NT2/D1 (cell line): ENCODE results near the gene FPGS.

Experiments
- DNase-seq: peaks from one replicate; pipeline ENCODE4 v3.0.0-alpha.2; 2011; ENCODE audit warnings: low read depth, low spot score
- H3K27me3 ChIP-seq: 2 replicates; pipeline ENCODE4 v1.6.0; 2011; ENCODE audit warnings: mild to moderate bottlenecking; ENCODE audit not compliant: insufficient read length, insufficient read depth
- H3K36me3 ChIP-seq: 2 replicates; pipeline ENCODE4 v1.6.1; 2011; ENCODE audit warnings: mild to moderate bottlenecking, low read length, mixed read lengths; ENCODE audit not compliant: insufficient read depth, insufficient read length
- H3K4me1 ChIP-seq: 2 replicates; pipeline ENCODE4 v1.5.1; 2011; ENCODE audit not compliant: insufficient read depth, insufficient read length
- H3K4me3 ChIP-seq: 2 replicates; pipeline ENCODE4 v1.5.1; 2011; ENCODE audit warnings: low read depth; ENCODE audit not compliant: insufficient read length
- H3K9ac ChIP-seq: 2 replicates; pipeline ENCODE4 v1.6.0; 2011; ENCODE audit warnings: low read depth; ENCODE audit not compliant: insufficient read length
- H3K9me3 ChIP-seq: 2 replicates; pipeline ENCODE4 v1.5.1; 2011; ENCODE audit warnings: mild to moderate bottlenecking, low read length; ENCODE audit not compliant: insufficient read depth
- SUZ12 ChIP-seq: IDR thresholded peaks from 2 replicates; pipeline ENCODE4 v1.6.1; 2011; ENCODE audit not compliant: insufficient read length, insufficient read depth; ENCODE audit errors: extremely low read depth
- YY1 ChIP-seq: IDR thresholded peaks from 2 replicates; pipeline ENCODE4 v1.6.1; 2011; ENCODE audit not compliant: insufficient read length, insufficient read depth
- ZNF274 ChIP-seq: IDR thresholded peaks from 2 replicates; pipeline ENCODE4 v1.6.1; 2011; ENCODE audit warnings: mild to moderate bottlenecking, low read depth, low read length

Gene FPGS

GRCh38 chr9:127796852-127797370 is 5.8 kb upstream of the FPGS start:
- no peak overlapping the region for H3K4me3 ChIP-seq
- H3K9ac ChIP-seq = no peak overlapping the region
- TF ChIP-seq YY1 = no peak
- no peak for TF ChIP-seq SUZ12
- TF ChIP-seq ZNF274 = no peak
- peaks cover 19% of the 10 kb centered on the region for H3K36me3 ChIP-seq
- H3K9me3 ChIP-seq = no peaks in the 10 kb centered on the region
- DNase-seq = no peak
- H3K4me1 ChIP-seq = peaks cover 5% of the 10 kb centered on the region
- no peaks in the 10 kb centered on the region for H3K27me3 ChIP-seq

DNA sequence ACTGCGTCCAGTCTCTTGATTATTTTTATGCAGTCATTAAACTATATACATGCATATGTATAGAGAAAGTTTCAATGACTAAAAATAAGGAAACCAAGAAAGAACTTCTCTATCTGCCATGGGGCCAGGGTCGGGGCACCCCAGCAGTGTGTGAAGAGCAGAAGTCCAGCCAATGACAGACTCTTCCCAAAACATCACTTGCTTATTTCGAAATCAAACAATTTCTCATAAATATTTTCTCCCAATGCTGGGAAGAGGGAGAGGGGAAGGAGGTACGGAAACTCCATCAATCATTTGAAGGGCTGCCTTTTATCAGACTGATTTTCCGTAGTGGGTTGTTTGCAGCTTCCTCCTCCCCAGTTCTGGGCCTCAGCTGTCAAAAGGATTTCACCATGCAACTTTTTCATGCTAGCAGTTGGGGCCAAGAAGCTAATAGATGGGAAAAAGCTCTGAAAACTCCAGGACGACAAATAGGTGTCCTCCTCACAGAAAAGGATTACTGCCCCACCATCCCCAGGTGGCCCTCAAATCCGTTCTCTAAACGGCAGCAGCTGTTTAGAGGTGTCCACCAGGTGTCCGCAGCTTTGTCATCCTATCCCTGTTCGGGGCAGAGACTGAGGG is 617 bp upstream of the FPGS start:
- Histone ChIP-seq H3K36me3 (peaks cover 32% of the 10 kb centered on the region), H3K9me3 (no peaks in the 10 kb centered on the region), H3K4me1 (peaks cover 6% of the 10 kb centered on the region), H3K9ac (peak overlapping the region; percentile 65), H3K4me3 (peak overlapping the region; percentile 34), H3K27me3 (no peaks in the 10 kb centered on the region)
- peak; percentile 58 for DNase-seq
- TF ChIP-seq YY1 (no peak), SUZ12 (no peak), ZNF274 (no peak)

- Histone ChIP-seq H3K36me3 (peaks cover 49% of the 10 kb centered on the region), H3K4me3 (peak overlapping the region; percentile 96), H3K9me3 (no peaks in the 10 kb centered on the region), H3K4me1 (peaks cover 9% of the 10 kb centered on the region), H3K9ac (peak overlapping the region; percentile 96), H3K27me3 (no peaks in the 10 kb centered on the region)
- no peak for TF ChIP-seq SUZ12
- no peak for TF ChIP-seq ZNF274
- TF ChIP-seq YY1 = no peak
- no peak for DNase-seq
Measured at GRCh38 chr9:127803507-127804352, 1.0 kb downstream of the FPGS start.

DNA sequence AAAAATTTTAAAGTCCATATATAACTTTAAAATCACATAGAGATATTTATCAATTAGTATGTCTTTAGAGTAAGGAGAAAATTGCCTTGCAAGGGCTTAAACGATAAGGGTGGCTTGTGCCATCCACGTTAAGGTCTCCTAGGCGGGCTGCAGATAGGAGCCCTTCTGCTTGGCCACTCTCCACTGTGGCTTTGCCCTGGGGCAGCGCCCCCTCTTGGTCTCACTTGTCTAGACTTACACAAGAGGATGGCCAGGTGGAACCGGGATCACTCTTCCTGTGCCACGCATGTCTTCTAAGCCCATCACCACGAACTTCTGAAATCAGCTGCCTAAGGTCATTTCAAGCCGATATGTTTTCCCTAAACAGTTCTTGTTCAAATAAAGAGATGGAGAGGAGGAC is 2.9 kb downstream of the FPGS start:
- H3K4me3 ChIP-seq = no peak overlapping the region
- H3K4me1 ChIP-seq = peaks cover 15% of the 10 kb centered on the region
- no peaks in the 10 kb centered on the region for H3K9me3 ChIP-seq
- DNase-seq = peak; percentile 56
- peaks cover 62% of the 10 kb centered on the region for H3K36me3 ChIP-seq
- H3K9ac ChIP-seq = no peak overlapping the region
- TF ChIP-seq SUZ12 (no peak), YY1 (no peak), ZNF274 (no peak)
- H3K27me3 ChIP-seq = no peaks in the 10 kb centered on the region

DNA sequence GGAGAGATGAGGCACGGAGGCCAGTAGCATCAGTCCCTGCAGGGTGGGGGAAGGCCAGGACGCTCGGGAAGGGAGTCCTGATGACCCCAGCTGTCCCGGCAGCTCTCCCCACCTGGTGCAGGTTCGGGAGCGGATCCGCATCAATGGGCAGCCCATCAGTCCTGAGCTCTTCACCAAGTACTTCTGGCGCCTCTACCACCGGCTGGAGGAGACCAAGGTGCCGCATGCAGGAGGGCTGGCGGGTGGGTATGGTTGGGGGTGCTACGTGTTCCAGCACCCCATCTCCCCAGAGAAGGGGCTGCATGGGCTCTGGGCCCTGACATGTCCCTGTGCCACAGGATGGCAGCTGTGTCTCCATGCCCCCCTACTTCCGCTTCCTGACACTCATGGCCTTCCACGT is 4.2 kb downstream of the FPGS start:
- Histone ChIP-seq H3K27me3 (no peaks in the 10 kb centered on the region), H3K4me1 (peaks cover 15% of the 10 kb centered on the region), H3K36me3 (peaks cover 71% of the 10 kb centered on the region), H3K4me3 (no peak overlapping the region), H3K9ac (peak overlapping the region; percentile 61), H3K9me3 (no peaks in the 10 kb centered on the region)
- DNase-seq = no peak
- TF ChIP-seq SUZ12 (no peak), YY1 (no peak), ZNF274 (no peak)

GRCh38 chr9:127808347-127809001 is 5.8 kb downstream of the FPGS start:
- peak overlapping the region; percentile 25 for H3K9ac ChIP-seq
- H3K36me3 ChIP-seq = peaks cover 87% of the 10 kb centered on the region
- no peak overlapping the region for H3K4me3 ChIP-seq
- H3K9me3 ChIP-seq = no peaks in the 10 kb centered on the region
- no peaks in the 10 kb centered on the region for H3K27me3 ChIP-seq
- no peak for DNase-seq
- peaks cover 15% of the 10 kb centered on the region for H3K4me1 ChIP-seq
- TF ChIP-seq ZNF274 = no peak
- no peak for TF ChIP-seq YY1
- TF ChIP-seq SUZ12 = no peak
